Caco-2 (cell line): Measurements from ENCODE around the gene ATP6V1F. TPM values are rescaled to one million over a fixed set of nuclear protein-coding genes. Genes with fewer than 3 reads are reported as not detected.

Source experiments
- total RNA-seq: library from RNA; stranded (reverse); gene quantifications from 2 replicates; pipeline ENCODE4 v1.2.3, GENCODE V29; 2022

The ATP6V1F gene
- total RNA-seq, 1 experiment from 2014 or later, result 162 TPM

Other genes starting within 250 kb of the ATP6V1F start
- 0.48 and 0.79 TPM in 2 replicates for gene GARIN1A, start 190.6 kb upstream of the ATP6V1F start, total RNA-seq
- gene CALU, start 123.5 kb upstream of the ATP6V1F start, total RNA-seq, result 171 and 184 TPM in 2 replicates
- gene OPN1SW, start 87.1 kb upstream of the ATP6V1F start, total RNA-seq, result not detected in 2 replicates
- gene CCDC136, start 70.9 kb upstream of the ATP6V1F start, total RNA-seq, result 7.3 and 10.2 TPM in 2 replicates
- gene FLNC, start 32.5 kb upstream of the ATP6V1F start, total RNA-seq, result 108 and 128 TPM in 2 replicates
- gene KCP, start 47.9 kb downstream of the ATP6V1F start, total RNA-seq, result 0.23 and 0.50 TPM in 2 replicates
- 1.2 and 1.8 TPM in 2 replicates for gene IRF5, start 75.1 kb downstream of the ATP6V1F start, total RNA-seq
- 56.5 and 59.8 TPM in 2 replicates for gene TNPO3, start 192.3 kb downstream of the ATP6V1F start, total RNA-seq